H1 (cell line): ENCODE results near the gene ALDH1A2.

Experiments
- ATF3 ChIP-seq: IDR thresholded peaks from 2 replicates; pipeline ENCODE4 v1.6.1; 2011; ENCODE audit warnings: low read depth, mild to moderate bottlenecking, low read length; ENCODE audit not compliant: insufficient read depth
- BRCA1 ChIP-seq: IDR thresholded peaks from 2 replicates; pipeline ENCODE4 v1.6.1; 2012; ENCODE audit warnings: low read depth, low read length, improper control_type of control experiment
- CTCF ChIP-seq, 3 experiments: IDR thresholded peaks; 1 replicate in 2 of 3; 2 replicates in 1 of 3; pipeline versions ENCODE4 v1.5.1 to v1.6.1; 2011; ENCODE audit warnings: low read length in 3 of 3, mild to moderate bottlenecking in 3 of 3, inconsistent platforms in 2 of 3, low read depth in 1 of 3, moderate library complexity in 1 of 3; ENCODE audit not compliant: insufficient read depth in 1 of 3; ENCODE audit errors: control extremely low read depth in 1 of 3
- KDM1A ChIP-seq: fragments of 200-600, 300-600 bp; sonication (generic); IDR thresholded peaks from 2 replicates; pipeline ENCODE4 v1.7.1; 2016; ENCODE audit warnings: mild to moderate bottlenecking, low read length, borderline replicate concordance
- POLR2A ChIP-seq, 2 experiments: IDR thresholded peaks; 1 replicate in 1 of 2; 2 replicates in 1 of 2; pipeline ENCODE4 v1.6.1; 2011; ENCODE audit warnings: low read depth in 2 of 2, low read length in 2 of 2, mild to moderate bottlenecking in 2 of 2; ENCODE audit errors: control extremely low read depth in 1 of 2
- POU5F1 ChIP-seq: IDR thresholded peaks from 2 replicates; pipeline ENCODE4 v1.6.1; 2011; ENCODE audit warnings: low read depth, mild to moderate bottlenecking, low read length, moderate library complexity
- RFX5 ChIP-seq: IDR thresholded peaks from 2 replicates; pipeline ENCODE4 v1.6.1; 2011; ENCODE audit warnings: low read depth, low read length, improper control_type of control experiment, borderline replicate concordance
- SAP30 ChIP-seq: fragments of 300-600 bp; sonication (generic); IDR thresholded peaks from 2 replicates; pipeline ENCODE4 v1.7.1; 2012; ENCODE audit warnings: low read length, moderate library complexity, mild to moderate bottlenecking, inconsistent platforms; ENCODE audit not compliant: insufficient read depth, insufficient replicate concordance
- SIX5 ChIP-seq: IDR thresholded peaks from 2 replicates; pipeline ENCODE4 v1.6.1; 2011; ENCODE audit warnings: mild to moderate bottlenecking, low read depth, low read length
- SP1 ChIP-seq: IDR thresholded peaks from 2 replicates; pipeline ENCODE4 v1.6.1; 2011; ENCODE audit warnings: low read depth, low read length
- ZNF274 ChIP-seq: IDR thresholded peaks from 2 replicates; pipeline ENCODE4 v1.7.0; 2012; ENCODE audit warnings: low read length, borderline replicate concordance; ENCODE audit errors: extremely low read depth

GRCh38 chr15:58048261-58048660, 17.2 kb downstream of the ALDH1A2 start:
- TF ChIP-seq POLR2A (IDR thresholded peaks at IDR 0.05; ENCODE audit: control extremely low read depth in 1 of 2, low read depth in 2 of 2, low read length in 2 of 2) (no peak), SP1 (no peak), BRCA1 (no peak), CTCF (IDR thresholded peaks at IDR 0.05; ENCODE audit: control extremely low read depth in 1 of 3, insufficient read depth in 1 of 3, low read depth in 1 of 3, low read length in 3 of 3) (no peak), SAP30 (no peak), ZNF274 (no peak), ATF3 (no peak), KDM1A (no peak), POU5F1 (no peak), SIX5 (no peak), RFX5 (no peak)
